ENCODE measurements around the gene DPM2. TPM values are rescaled to one million over a fixed set of nuclear protein-coding genes. Genes with fewer than 3 reads are reported as not detected.
A peak's percentile ranks its signal among the peaks of the same experiment; 100 is the strongest.

The DPM2 gene
- total RNA-seq, 1 donor from 2014 or later, result 32.7 TPM

GRCh38 chr9:127965953-127966352, 28.3 kb upstream of the DPM2 start:
- TF ChIP-seq CTCF (IDR thresholded peaks at IDR 0.05; ENCODE audit: insufficient read depth, low read depth, low read length) (no peak), EZH2 (IDR thresholded peaks at IDR 0.05; ENCODE audit: insufficient read depth, low read length) (no peak)
- peaks cover 27% of the 10 kb centered on the region for H3K4me1 Mint-ChIP-seq (ENCODE audit: low read depth, unreplicated experiment)
- H3K4me3 Mint-ChIP-seq (ENCODE audit: unreplicated experiment), result peak overlapping the region; percentile 60
- peaks cover 5% of the 10 kb centered on the region for H3K9me3 Mint-ChIP-seq (ENCODE audit: unreplicated experiment)
- no peaks in the 10 kb centered on the region for H3K27me3 Mint-ChIP-seq (ENCODE audit: low read depth, unreplicated experiment)
- Histone ChIP-seq H3K36me3 (ENCODE audit: insufficient read depth, low read length) (no peaks in the 10 kb centered on the region), H3K27ac (ENCODE audit: low read depth, low read length) (peak overlapping the region; percentile 86), H3K79me2 (ENCODE audit: insufficient read depth, low read length) (peaks cover 74% of the 10 kb centered on the region), H3K9ac (ENCODE audit: low read length) (peak overlapping the region; percentile 72), H2AFZ (ENCODE audit: low read depth, low read length) (peak overlapping the region; percentile 76), H3K27me3 (ENCODE audit: insufficient read depth, low read length) (no peaks in the 10 kb centered on the region), H3K4me2 (ENCODE audit: low read length) (peak overlapping the region; percentile 71), H4K20me1 (ENCODE audit: insufficient read depth, low read length) (peaks cover 29% of the 10 kb centered on the region), H3K4me3 (ENCODE audit: insufficient read depth, low read depth, low read length) (no peak overlapping the region), H3K4me1 (ENCODE audit: insufficient read depth, low read length) (peaks cover 40% of the 10 kb centered on the region), H3K9me3 (ENCODE audit: insufficient read depth, low read depth, low read length) (no peaks in the 10 kb centered on the region)
- DNase-seq (ENCODE audit: low read depth) (peak; percentile 9), FAIRE-seq (no peak)
- H3K36me3 Mint-ChIP-seq (ENCODE audit: low read depth, unreplicated experiment), result peaks cover 4% of the 10 kb centered on the region
- peak overlapping the region; percentile 99 for H3K27ac Mint-ChIP-seq (ENCODE audit: unreplicated experiment)

- Histone ChIP-seq H3K27ac (ENCODE audit: low read depth, low read length) (no peak overlapping the region), H3K4me1 (ENCODE audit: insufficient read depth, low read length) (peaks cover 31% of the 10 kb centered on the region), H3K4me3 (ENCODE audit: insufficient read depth, low read depth, low read length) (no peak overlapping the region), H2AFZ (ENCODE audit: low read depth, low read length) (no peak overlapping the region), H3K4me2 (ENCODE audit: low read length) (no peak overlapping the region), H4K20me1 (ENCODE audit: insufficient read depth, low read length) (peaks cover 34% of the 10 kb centered on the region), H3K36me3 (ENCODE audit: insufficient read depth, low read length) (no peaks in the 10 kb centered on the region), H3K9ac (ENCODE audit: low read length) (no peak overlapping the region), H3K27me3 (ENCODE audit: insufficient read depth, low read length) (no peaks in the 10 kb centered on the region), H3K9me3 (ENCODE audit: insufficient read depth, low read depth, low read length) (no peaks in the 10 kb centered on the region), H3K79me2 (ENCODE audit: insufficient read depth, low read length) (peaks cover 60% of the 10 kb centered on the region)
- no peak for TF ChIP-seq EZH2 (IDR thresholded peaks at IDR 0.05; ENCODE audit: insufficient read depth, low read length)
- no peak for TF ChIP-seq CTCF (IDR thresholded peaks at IDR 0.05; ENCODE audit: insufficient read depth, low read depth, low read length)
- Mint-ChIP-seq H3K27me3 (ENCODE audit: low read depth, unreplicated experiment) (no peaks in the 10 kb centered on the region), H3K36me3 (ENCODE audit: low read depth, unreplicated experiment) (peaks cover 3% of the 10 kb centered on the region), H3K4me1 (ENCODE audit: low read depth, unreplicated experiment) (peaks cover 20% of the 10 kb centered on the region), H3K4me3 (ENCODE audit: unreplicated experiment) (no peak overlapping the region), H3K27ac (ENCODE audit: unreplicated experiment) (no peak overlapping the region), H3K9me3 (ENCODE audit: unreplicated experiment) (peaks cover 5% of the 10 kb centered on the region)
- no peak for DNase-seq (ENCODE audit: low read depth)
- FAIRE-seq, result no peak
These were observed 25.9 kb upstream of the DPM2 start for GRCh38 chr9:127963359-127964064.

- H2AFZ ChIP-seq (ENCODE audit: low read depth, low read length), result no peak overlapping the region
- no peak overlapping the region for H3K4me3 ChIP-seq (ENCODE audit: insufficient read depth, low read depth, low read length)
- H3K4me1 ChIP-seq (ENCODE audit: insufficient read depth, low read length), result peaks cover 26% of the 10 kb centered on the region
- H3K36me3 ChIP-seq (ENCODE audit: insufficient read depth, low read length), result no peaks in the 10 kb centered on the region
- peaks cover 35% of the 10 kb centered on the region for H4K20me1 ChIP-seq (ENCODE audit: insufficient read depth, low read length)
- H3K79me2 ChIP-seq (ENCODE audit: insufficient read depth, low read length), result peaks cover 55% of the 10 kb centered on the region
- H3K4me3 Mint-ChIP-seq (ENCODE audit: unreplicated experiment), result no peak overlapping the region
- DNase-seq (ENCODE audit: low read depth) (no peak), FAIRE-seq (no peak)
- H3K27me3 Mint-ChIP-seq (ENCODE audit: low read depth, unreplicated experiment), result no peaks in the 10 kb centered on the region
- H3K27me3 ChIP-seq (ENCODE audit: insufficient read depth, low read length), result no peaks in the 10 kb centered on the region
- no peak overlapping the region for H3K27ac Mint-ChIP-seq (ENCODE audit: unreplicated experiment)
- peaks cover 3% of the 10 kb centered on the region for H3K36me3 Mint-ChIP-seq (ENCODE audit: low read depth, unreplicated experiment)
- peaks cover 15% of the 10 kb centered on the region for H3K4me1 Mint-ChIP-seq (ENCODE audit: low read depth, unreplicated experiment)
- H3K4me2 ChIP-seq (ENCODE audit: low read length), result no peak overlapping the region
- peaks cover 5% of the 10 kb centered on the region for H3K9me3 Mint-ChIP-seq (ENCODE audit: unreplicated experiment)
- no peak overlapping the region for H3K27ac ChIP-seq (ENCODE audit: low read depth, low read length)
- H3K9me3 ChIP-seq (ENCODE audit: insufficient read depth, low read depth, low read length), result no peaks in the 10 kb centered on the region
- TF ChIP-seq CTCF (IDR thresholded peaks at IDR 0.05; ENCODE audit: insufficient read depth, low read depth, low read length) (no peak), EZH2 (IDR thresholded peaks at IDR 0.05; ENCODE audit: insufficient read depth, low read length) (no peak)
- H3K9ac ChIP-seq (ENCODE audit: low read length), result no peak overlapping the region
These were observed 25.3 kb upstream of the DPM2 start for GRCh38 chr9:127963041-127963358.
